ENCODE results near the gene CDH11.

DNA sequence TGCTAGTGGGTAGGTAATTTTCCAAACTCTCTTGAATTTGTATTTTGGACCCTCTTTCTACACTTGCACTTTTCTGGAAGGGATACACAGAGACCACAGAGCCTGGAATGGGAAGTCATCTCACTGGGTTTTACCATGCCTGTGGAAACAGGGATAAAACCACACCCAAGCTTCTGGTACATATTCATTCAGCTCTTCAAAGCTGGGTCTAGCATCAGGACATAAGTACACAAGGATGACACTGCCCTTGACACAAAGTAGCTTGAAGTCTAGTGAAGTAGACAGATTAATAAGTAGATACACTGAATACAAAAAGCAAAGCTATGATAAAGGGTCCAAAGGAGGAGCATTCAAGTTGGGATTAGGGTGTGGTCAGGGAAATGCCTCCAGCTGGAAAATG lies 118.2 kb downstream of the CDH11 start:
- TF ChIP-seq, protein P1, sequence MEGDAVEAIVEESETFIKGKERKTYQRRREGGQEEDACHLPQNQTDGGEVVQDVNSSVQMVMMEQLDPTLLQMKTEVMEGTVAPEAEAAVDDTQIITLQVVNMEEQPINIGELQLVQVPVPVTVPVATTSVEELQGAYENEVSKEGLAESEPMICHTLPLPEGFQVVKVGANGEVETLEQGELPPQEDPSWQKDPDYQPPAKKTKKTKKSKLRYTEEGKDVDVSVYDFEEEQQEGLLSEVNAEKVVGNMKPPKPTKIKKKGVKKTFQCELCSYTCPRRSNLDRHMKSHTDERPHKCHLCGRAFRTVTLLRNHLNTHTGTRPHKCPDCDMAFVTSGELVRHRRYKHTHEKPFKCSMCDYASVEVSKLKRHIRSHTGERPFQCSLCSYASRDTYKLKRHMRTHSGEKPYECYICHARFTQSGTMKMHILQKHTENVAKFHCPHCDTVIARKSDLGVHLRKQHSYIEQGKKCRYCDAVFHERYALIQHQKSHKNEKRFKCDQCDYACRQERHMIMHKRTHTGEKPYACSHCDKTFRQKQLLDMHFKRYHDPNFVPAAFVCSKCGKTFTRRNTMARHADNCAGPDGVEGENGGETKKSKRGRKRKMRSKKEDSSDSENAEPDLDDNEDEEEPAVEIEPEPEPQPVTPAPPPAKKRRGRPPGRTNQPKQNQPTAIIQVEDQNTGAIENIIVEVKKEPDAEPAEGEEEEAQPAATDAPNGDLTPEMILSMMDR (IDR thresholded peaks at IDR 0.05; ENCODE audit: insufficient read depth, low read length): no peak
- TF ChIP-seq GABPA (IDR thresholded peaks at IDR 0.05; ENCODE audit: low read depth) (no peak), POLR2AphosphoS5 (IDR thresholded peaks at IDR 0.05; ENCODE audit: low read depth) (no peak)
- TF ChIP-seq, protein P2, sequence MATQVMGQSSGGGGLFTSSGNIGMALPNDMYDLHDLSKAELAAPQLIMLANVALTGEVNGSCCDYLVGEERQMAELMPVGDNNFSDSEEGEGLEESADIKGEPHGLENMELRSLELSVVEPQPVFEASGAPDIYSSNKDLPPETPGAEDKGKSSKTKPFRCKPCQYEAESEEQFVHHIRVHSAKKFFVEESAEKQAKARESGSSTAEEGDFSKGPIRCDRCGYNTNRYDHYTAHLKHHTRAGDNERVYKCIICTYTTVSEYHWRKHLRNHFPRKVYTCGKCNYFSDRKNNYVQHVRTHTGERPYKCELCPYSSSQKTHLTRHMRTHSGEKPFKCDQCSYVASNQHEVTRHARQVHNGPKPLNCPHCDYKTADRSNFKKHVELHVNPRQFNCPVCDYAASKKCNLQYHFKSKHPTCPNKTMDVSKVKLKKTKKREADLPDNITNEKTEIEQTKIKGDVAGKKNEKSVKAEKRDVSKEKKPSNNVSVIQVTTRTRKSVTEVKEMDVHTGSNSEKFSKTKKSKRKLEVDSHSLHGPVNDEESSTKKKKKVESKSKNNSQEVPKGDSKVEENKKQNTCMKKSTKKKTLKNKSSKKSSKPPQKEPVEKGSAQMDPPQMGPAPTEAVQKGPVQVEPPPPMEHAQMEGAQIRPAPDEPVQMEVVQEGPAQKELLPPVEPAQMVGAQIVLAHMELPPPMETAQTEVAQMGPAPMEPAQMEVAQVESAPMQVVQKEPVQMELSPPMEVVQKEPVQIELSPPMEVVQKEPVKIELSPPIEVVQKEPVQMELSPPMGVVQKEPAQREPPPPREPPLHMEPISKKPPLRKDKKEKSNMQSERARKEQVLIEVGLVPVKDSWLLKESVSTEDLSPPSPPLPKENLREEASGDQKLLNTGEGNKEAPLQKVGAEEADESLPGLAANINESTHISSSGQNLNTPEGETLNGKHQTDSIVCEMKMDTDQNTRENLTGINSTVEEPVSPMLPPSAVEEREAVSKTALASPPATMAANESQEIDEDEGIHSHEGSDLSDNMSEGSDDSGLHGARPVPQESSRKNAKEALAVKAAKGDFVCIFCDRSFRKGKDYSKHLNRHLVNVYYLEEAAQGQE (IDR thresholded peaks at IDR 0.05; ENCODE audit: insufficient replicate concordance, low read depth): no peak
